ENCODE data around the gene FOSL1. TPM values are rescaled to one million over a fixed set of nuclear protein-coding genes. Genes with fewer than 3 reads are reported as not detected.

FOSL1 gene
- polyA plus RNA-seq, 3 donors = 0.07 to 0.24 (median 0.20) TPM

GRCh38 chr11:65921876-65922275 is 21.7 kb upstream of the FOSL1 start:
- DNase-seq (ENCODE audit: extremely low read depth in 1 of 11, low read depth in 9 of 11, low spot score in 4 of 11) = no peak

GRCh38 chr11:65921033-65921555 is 20.9 kb upstream of the FOSL1 start:
- DNase-seq (ENCODE audit: extremely low read depth in 1 of 11, low read depth in 9 of 11, low spot score in 4 of 11) = no peak

- DNase-seq (ENCODE audit: extremely low read depth in 1 of 11, low read depth in 9 of 11, low spot score in 4 of 11) = no peak
These were observed 20.2 kb upstream of the FOSL1 start for GRCh38 chr11:65920372-65920802.

GRCh38 chr11:65919573-65920371 is 19.6 kb upstream of the FOSL1 start:
- peak in 1 of 11 donors; percentile 26 for DNase-seq (ENCODE audit: extremely low read depth in 1 of 11, low read depth in 9 of 11, low spot score in 4 of 11)

GRCh38 chr11:65919141-65919572 is 19.0 kb upstream of the FOSL1 start, which contains the start of gene DRAP1:
Gene DRAP1, plus strand, starts transcription at chr11:65919426. Its CDS starts 76 bp downstream, at chr11:65919502.
- peak; percentile 86 to 98 (median 96) for DNase-seq (ENCODE audit: extremely low read depth in 1 of 11, low read depth in 9 of 11, low spot score in 4 of 11)

- DNase-seq (ENCODE audit: extremely low read depth in 1 of 11, low read depth in 9 of 11, low spot score in 4 of 11) = no peak
These were observed 18.3 kb upstream of the FOSL1 start, which contains the start of gene C11orf68 for GRCh38 chr11:65918211-65919140. Gene C11orf68, minus strand, starts transcription at chr11:65919062. Its CDS starts 31 bp downstream, at chr11:65919031.

GRCh38 chr11:65917434-65918210 is 17.4 kb upstream of the FOSL1 start:
- no peak for DNase-seq (ENCODE audit: extremely low read depth in 1 of 11, low read depth in 9 of 11, low spot score in 4 of 11)

GRCh38 chr11:65917077-65917433 is 16.9 kb upstream of the FOSL1 start:
- DNase-seq (ENCODE audit: extremely low read depth in 1 of 11, low read depth in 9 of 11, low spot score in 4 of 11) = no peak

- DNase-seq (ENCODE audit: extremely low read depth in 1 of 11, low read depth in 9 of 11, low spot score in 4 of 11) = no peak
These were observed 16.2 kb upstream of the FOSL1 start for GRCh38 chr11:65916391-65916790.

GRCh38 chr11:65915821-65916251 is 15.6 kb upstream of the FOSL1 start:
- DNase-seq (ENCODE audit: extremely low read depth in 1 of 11, low read depth in 9 of 11, low spot score in 4 of 11) = no peak

GRCh38 chr11:65915101-65915820 is 15.1 kb upstream of the FOSL1 start:
- DNase-seq (ENCODE audit: extremely low read depth in 1 of 11, low read depth in 9 of 11, low spot score in 4 of 11) = no peak

- DNase-seq (ENCODE audit: extremely low read depth in 1 of 11, low read depth in 9 of 11, low spot score in 4 of 11) = no peak
These were observed 12.7 kb upstream of the FOSL1 start for GRCh38 chr11:65912845-65913244.

- DNase-seq (ENCODE audit: extremely low read depth in 1 of 11, low read depth in 9 of 11, low spot score in 4 of 11) = no peak
These were observed 11.7 kb upstream of the FOSL1 start for GRCh38 chr11:65911682-65912568.

- DNase-seq (ENCODE audit: extremely low read depth in 1 of 11, low read depth in 9 of 11, low spot score in 4 of 11) = no peak
These were observed 7.7 kb upstream of the FOSL1 start for GRCh38 chr11:65907878-65908277.

- no peak for DNase-seq (ENCODE audit: extremely low read depth in 1 of 11, low read depth in 9 of 11, low spot score in 4 of 11)
These were observed 6.4 kb upstream of the FOSL1 start for GRCh38 chr11:65906602-65907001.

GRCh38 chr11:65903715-65904114 is 3.5 kb upstream of the FOSL1 start:
- DNase-seq (ENCODE audit: extremely low read depth in 1 of 11, low read depth in 9 of 11, low spot score in 4 of 11) = no peak

- DNase-seq (ENCODE audit: extremely low read depth in 1 of 11, low read depth in 9 of 11, low spot score in 4 of 11) = no peak
These were observed 2.9 kb upstream of the FOSL1 start for GRCh38 chr11:65903068-65903481.

Measured in renal cortex interstitium (tissue), 11 donors.